ENCODE data around the gene LRRC4. TPM values are rescaled to one million over a fixed set of nuclear protein-coding genes. Genes with fewer than 3 reads are reported as not detected.

LRRC4 gene
- total RNA-seq, 1 donor from 2014 or later: 1.9 TPM

- no peak for ATAC-seq (ENCODE audit: poor library complexity)
- no peak for DNase-seq
- intact Hi-C loops (cut with DNase I): no loop called here
These were observed 34.8 kb downstream of the LRRC4 start for GRCh38 chr7:127996253-127997071.

- intact Hi-C loops (cut with DNase I): no loop called here
- DNase-seq: peak; percentile 56
- ATAC-seq (ENCODE audit: poor library complexity): peak; percentile 69
These were observed 35.4 kb downstream of the LRRC4 start for GRCh38 chr7:127995881-127996215.

DNA sequence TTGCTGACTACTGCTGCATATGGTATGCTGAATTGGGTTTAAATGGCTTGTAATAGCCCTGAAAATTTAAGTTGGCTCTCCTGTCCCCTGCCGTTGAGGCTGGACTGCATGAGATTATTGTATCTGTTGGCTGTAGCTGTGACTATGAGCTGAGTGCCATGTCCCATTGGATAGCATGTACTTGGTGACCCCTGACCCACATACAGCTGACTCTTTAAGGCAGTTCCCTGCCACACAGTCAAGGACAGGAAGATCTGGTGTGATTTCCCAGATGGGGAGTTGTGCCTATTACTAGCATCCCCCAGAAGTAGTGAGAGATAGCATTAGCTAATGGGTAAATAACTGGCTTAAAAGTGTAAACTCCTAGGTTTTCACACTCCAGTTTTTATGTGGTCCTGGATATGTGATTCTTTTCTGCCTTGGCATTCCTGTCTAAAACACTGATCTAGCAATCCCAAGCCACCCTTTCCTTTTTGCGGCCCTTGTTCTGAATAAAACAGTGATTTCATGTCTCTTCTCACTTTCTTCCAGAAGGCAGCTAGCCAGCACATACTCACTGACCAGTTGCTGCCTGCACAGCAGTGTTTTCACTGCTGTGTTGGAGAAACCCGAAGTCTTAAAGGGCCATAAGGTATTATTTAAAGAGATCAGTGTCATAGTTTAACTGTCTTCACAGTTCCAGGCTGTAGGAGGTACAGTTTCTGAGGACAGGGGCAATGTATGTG lies 35.9 kb downstream of the LRRC4 start:
- peak; percentile 84 for ATAC-seq (ENCODE audit: poor library complexity)

DNA sequence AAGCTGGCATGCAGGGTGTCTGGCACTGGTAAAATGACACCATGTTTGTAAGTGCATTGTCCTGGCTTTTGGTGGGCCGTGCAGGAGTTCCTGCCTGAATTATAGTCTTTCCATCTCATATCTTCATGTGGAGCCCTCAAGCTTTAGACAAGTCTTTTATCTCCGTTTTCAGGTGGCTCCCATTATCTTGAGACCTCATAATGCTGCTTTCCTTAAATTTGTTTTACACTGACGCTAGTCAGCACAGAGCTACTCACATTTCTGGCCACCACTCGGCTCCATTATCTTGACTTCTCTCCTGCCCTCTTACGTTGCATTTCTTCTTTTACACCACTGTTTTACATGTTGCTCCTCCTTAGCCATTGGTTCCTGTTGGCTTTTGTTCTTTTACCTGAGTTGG lies 37.2 kb downstream of the LRRC4 start:
- intact Hi-C loops (cut with DNase I): no loop called here
- ATAC-seq (ENCODE audit: poor library complexity) (no peak), DNase-seq (no peak)

More for the DNA sequence above, 35.9 kb downstream of the LRRC4 start:
- DNase-seq: no peak
- intact Hi-C loops (cut with DNase I): no loop called here

GRCh38 chr7:127993317-127993716 lies 37.9 kb downstream of the LRRC4 start:
- intact Hi-C loops (cut with DNase I): no loop called here
- DNase-seq (no peak), ATAC-seq (ENCODE audit: poor library complexity) (no peak)

- intact Hi-C loops (cut with DNase I): no loop called here
- ATAC-seq (ENCODE audit: poor library complexity): no peak
- no peak for DNase-seq
These were observed 42.5 kb downstream of the LRRC4 start for GRCh38 chr7:127988751-127989150.

- ATAC-seq (ENCODE audit: poor library complexity) (peak; percentile 89), DNase-seq (peak; percentile 61)
- intact Hi-C loops (cut with DNase I): no loop called here
These were observed 44.4 kb downstream of the LRRC4 start for GRCh38 chr7:127986581-127987521.

GRCh38 chr7:127983804-127984332 lies 47.4 kb downstream of the LRRC4 start:
- no peak for ATAC-seq (ENCODE audit: poor library complexity)
- intact Hi-C loops (cut with DNase I): no loop called here
- no peak for DNase-seq

DNA sequence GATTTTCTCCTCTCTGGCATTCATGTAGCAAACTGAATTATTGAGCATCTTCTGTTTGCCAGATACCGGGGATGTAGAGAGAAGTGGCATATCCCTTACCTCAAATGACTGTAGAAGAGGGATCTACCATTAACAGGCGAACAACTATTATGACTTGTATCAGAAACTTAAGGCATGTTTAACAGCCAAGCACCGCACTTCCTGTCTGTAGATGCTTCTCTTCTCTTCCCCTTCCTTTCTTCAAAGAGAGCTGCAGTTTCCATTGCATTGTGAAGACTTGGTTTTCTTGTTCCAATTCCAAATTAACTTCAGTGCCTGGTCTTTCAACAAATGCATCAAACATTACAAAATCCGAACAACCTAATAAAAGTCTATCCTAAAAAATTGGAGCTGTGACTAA lies 49.3 kb downstream of the LRRC4 start:
- DNase-seq (no peak), ATAC-seq (ENCODE audit: poor library complexity) (no peak)
- intact Hi-C loops (cut with DNase I): no loop called here

DNA sequence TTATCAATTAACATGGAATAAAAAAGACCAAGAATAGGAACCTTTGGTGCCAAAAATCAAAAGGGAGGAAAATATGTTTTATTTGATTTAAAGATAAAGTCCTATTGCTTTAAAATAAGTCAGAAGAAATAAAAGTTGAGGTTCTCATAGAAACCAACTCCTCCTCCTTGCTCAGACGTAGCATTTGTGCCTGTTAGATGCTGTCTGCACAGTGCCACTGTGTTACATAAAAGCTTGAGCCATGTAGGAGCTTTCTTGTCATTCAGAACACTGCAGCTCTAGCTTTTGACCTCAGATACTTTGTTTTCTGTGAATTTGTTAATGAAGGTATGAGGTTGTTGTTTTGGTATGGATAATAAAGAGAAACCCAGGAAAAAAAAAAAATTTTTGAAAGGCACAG lies 50.3 kb downstream of the LRRC4 start:
- no peak for DNase-seq
- ATAC-seq (ENCODE audit: poor library complexity): no peak
- intact Hi-C loops (cut with DNase I): no loop called here

- DNase-seq (no peak), ATAC-seq (ENCODE audit: poor library complexity) (no peak)
- intact Hi-C loops (cut with DNase I): no loop called here
These were observed 51.5 kb downstream of the LRRC4 start for GRCh38 chr7:127979728-127980126.

DNA sequence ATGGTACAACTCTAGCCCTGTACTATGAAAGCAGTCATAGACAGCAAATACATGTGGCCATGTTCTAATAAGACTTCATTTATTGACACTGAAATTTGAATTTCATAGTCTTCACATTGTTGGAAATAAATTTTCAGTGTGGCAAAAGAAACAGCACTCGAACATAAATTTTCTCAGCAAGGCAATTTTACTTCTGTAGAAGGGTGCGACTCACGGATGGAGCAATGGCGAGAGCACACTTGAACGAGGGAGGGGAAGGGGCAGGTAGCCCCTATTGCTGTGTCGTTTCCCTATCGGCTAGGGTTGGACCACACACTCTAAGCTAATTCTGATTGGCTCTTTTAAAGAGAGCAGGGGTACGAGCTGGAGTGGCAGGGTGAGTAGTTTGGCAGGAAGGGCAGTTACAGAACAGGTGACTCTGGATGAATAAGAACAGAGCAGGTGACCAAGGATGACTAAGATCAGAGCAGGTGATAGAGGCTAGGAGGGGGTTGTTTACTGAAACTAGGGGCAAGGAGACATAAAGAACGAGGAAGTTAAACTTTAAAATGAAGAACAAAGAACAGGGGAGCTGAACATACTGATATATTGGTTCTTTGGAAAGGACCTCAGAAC lies 52.0 kb downstream of the LRRC4 start:
- no peak for DNase-seq
- ATAC-seq (ENCODE audit: poor library complexity): no peak
- intact Hi-C loops (cut with DNase I): no loop called here

DNA sequence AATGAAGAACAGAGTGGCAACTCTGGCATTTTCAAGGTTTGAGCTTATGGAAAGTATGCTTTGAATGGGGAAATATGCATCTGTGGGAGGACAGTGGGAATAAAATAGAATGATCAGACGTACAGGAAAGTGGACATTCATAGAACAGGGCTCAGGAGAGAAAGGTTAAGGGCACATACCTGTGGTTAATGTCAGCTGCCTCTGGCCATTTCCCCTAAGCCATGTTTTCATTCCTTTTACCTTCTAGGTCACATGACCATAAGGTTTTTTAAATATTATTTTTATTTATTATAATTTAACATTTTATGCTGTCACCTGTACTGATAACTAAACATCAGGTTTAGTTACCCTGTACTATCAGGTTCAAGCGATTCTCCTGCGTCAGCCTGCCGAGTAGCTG lies 52.8 kb downstream of the LRRC4 start:
- intact Hi-C loops (cut with DNase I): no loop called here
- DNase-seq (no peak), ATAC-seq (ENCODE audit: poor library complexity) (no peak)

Other genes starting within 250 kb of the LRRC4 start
- 0.86 TPM for gene LEP, start 209.8 kb upstream of the LRRC4 start, total RNA-seq

Data from Right ventricle myocardium superior (tissue), 1 donor.